Endothelial cell of hepatic sinusoid (primary cell): ENCODE measurements around the gene MRPL24.

ENCODE experiments used
- in situ Hi-C: cut with HindIII; loops from 2 replicates; pipeline ENCODE4 v1.10.0; 2017; ENCODE audit warnings: low sequenced_read_pairs

MRPL24 gene

DNA sequence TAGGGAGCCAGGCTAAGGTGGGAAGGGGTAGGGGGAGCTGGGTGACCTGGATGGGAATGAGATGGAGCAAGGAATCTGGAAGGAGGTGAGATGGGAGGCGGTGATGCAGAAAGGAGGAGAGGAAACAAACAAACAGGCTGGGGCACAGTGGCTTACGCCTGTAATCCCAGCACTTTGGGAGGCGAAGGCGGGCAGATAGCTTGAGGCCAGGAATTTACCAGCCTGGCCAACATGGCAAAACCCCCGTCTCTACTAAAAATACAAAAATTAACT lies 46.3 kb downstream of the MRPL24 start:
- in situ Hi-C loops = loop anchor here (5.0 kb wide), 1 partner anchor 33 kb away; the partner anchor contains the start of genes ISG20L2 and METTL25B

DNA sequence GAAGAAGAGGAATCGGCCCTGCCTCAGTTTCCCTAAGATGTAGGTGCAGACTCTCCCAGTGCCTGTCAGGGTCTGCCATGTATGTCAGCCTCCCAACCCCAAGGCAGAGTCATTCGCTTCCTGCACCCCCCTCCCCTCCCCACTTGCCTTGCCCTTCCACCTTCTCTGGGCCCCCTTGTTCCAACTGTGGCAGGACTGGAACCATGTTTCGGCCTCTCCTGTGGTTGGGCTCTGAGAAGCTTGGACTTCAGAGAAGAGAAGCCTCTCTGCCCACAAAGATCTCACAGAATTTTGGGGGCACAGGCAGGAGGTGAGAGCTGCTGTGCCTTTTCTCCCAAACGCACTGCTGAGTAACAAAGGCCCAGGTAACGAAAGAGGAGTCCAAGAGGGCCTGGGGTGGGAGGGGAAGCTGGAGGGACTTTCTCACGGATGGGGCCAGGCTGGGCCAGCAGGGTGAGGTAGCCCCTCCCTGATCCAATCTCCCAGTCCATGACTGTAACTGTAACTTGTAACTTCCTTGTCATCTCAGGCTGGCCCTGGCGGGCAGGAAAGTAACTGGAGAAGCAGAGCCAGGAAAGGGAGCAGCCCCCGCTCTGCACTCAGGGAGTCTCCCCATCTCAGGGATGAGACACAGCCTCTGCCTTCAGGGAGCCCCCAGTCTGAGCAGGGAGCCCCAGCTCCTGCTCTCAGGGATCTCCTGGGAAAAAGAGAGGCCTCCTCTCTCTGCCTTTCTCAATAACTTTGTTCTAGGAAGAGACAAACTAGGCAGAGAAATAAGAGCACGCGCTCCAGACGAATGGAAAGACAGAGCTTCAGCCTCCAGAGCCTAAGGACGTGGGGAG lies 46.8 kb downstream of the MRPL24 start:
- in situ Hi-C loops = loop anchor here (5.0 kb wide), 1 partner anchor 33 kb away; the partner anchor contains the start of genes ISG20L2 and METTL25B

DNA sequence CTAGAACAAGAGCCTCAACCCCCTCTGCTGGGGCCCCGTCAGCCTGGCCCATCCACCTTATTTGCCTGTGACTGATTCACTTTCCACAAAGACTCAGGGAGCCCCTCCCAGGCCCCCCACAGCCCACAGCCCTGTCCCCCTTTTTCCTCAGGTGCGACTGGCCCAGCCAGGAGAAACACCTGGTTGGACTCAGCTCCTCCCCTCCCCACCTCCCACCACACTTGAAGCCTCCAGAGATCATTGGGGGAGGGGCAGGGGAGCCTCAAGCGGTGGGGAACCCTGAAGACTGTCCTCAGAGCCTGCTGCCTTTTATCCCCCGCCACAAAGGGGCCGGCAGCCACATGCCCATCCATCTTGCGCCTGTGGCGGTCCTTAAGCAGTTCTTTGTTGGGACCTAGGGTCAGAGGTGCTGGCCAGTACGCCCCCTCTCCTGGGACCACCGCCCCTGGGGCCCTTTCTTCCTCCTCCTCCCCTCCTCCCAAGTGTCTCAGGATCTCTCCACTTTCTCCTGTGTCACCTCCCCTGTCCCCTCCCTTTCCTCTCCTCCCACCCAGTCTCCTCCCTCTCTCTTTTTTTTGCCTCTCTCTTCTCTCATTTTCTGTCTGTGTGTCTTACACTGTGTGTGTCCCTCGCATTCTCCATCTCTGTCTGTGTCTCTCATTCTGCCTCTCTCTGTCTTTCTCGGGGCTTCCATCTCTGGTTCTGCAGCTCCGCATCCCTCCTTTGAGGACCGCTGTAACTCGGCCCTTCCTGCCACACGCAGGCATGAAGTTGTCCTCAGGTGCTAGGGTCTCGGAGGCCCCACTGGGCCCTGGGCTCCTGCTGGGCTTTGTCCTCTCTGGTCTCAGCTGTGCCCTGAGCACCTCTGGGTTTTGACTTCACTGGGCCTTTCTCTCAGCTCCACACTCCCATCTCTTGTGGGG lies 47.7 kb downstream of the MRPL24 start:
- in situ Hi-C loops = loop anchor here (5.0 kb wide), 1 partner anchor 34 kb away; the partner anchor contains the start of genes ISG20L2 and METTL25B

DNA sequence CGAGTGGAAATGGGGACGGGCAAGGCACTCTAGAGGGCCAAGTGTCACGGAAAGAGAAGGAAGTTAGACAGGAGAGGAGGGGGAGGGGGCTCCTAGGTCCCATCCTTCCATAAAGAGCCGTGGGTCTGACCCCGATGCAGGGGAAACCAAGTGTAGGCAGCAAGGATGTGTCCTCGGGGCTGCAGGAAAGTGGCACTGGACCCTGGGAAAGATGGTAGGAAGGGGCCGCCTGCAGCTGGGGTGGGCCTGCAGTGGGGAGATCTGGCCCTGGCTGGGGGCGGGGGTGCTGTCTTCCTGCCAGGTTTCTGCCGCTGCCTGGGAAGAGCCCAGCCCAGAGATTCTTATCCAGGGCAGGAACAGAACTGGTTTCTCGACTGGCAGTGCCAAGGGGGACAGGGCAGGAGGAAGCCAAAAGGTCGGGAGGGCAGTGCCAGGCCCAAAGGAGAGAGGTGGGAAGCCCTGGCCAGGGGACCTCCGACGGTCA lies 48.4 kb downstream of the MRPL24 start:
- in situ Hi-C loops = loop anchor here (5.0 kb wide), 1 partner anchor 35 kb away; the partner anchor contains the start of genes ISG20L2 and METTL25B

DNA sequence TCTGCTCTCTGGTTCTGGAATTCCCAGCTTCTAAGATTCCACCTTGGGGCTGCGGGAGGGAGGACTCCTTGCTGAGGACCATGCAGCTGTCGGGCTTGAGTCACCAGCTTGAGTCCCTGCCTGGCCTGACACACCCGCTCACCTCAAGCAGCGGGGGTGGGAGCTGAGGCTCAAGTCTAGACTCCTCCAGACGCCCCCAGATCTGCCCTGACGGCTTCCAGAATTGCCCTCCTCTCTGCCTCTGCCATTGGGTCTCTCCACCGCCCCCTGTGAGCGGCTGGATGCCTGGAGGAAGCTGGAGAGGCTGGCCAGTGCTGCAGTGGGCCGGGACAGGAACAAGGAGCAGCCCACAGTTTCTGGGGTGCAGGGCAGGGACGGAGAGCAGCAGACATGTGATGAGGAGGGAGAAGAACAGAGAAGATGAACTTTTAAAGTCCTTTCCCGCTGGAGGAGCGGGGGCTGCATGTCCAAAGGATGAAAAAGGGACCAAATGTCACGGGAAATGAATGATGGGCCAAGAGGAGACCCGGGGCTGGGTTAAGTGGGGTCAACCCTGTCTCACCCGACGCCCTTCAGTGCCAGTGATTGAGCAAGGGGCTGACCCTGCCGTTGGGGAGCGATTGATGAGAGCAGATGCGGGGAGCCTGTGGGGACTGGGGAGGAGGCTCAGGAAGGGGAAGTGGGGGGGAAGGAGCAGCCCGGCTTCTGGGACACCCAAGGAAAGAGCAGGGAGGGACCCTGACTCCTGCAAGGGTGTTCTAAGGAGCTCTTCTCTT lies 49.0 kb downstream of the MRPL24 start:
- in situ Hi-C loops = loop anchor here (5.0 kb wide), 1 partner anchor 35 kb away; the partner anchor contains the start of genes ISG20L2 and METTL25B

DNA sequence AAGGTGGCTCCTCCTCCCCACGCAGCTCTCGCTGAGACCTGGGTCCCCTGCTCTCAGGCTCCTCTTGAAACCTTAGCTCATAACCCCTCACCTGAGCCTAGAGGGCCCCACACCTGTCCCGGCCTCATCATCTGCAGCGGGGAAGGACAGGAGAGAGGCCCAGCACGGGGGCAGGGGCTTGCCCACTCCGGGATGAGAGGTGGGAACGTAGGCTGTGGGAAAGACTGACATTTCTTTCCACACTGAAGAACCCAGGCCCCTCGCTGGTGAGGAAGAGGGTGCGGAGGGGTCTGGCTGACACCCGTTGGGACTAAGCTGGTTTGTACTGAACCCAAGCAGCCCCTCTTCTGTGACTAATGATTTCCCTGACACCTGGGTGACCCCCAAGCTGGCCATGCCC lies 49.7 kb downstream of the MRPL24 start:
- in situ Hi-C loops = loop anchor here (5.0 kb wide), 1 partner anchor 36 kb away; the partner anchor contains the start of genes ISG20L2 and METTL25B

DNA sequence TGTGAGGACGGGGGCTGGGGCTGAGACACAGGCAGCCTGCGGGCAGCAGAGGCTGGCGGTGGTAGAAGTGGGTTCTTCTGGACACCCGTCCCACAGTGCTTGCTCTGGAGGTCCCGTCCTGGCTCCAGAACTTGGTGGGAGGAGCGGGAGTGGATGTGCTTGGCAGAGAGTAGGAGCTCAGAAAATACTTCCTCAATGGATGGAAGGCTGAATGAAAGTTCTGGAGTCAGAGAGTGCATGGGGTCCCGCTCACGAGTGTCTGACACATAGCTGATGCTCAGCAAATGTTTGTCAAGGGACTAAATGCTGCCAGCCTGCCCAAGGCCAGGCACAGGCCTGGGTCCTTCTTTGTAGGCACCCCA lies 50.2 kb downstream of the MRPL24 start:
- in situ Hi-C loops = loop anchor here (5.0 kb wide), 1 partner anchor 37 kb away; the partner anchor contains the start of genes ISG20L2 and METTL25B

DNA sequence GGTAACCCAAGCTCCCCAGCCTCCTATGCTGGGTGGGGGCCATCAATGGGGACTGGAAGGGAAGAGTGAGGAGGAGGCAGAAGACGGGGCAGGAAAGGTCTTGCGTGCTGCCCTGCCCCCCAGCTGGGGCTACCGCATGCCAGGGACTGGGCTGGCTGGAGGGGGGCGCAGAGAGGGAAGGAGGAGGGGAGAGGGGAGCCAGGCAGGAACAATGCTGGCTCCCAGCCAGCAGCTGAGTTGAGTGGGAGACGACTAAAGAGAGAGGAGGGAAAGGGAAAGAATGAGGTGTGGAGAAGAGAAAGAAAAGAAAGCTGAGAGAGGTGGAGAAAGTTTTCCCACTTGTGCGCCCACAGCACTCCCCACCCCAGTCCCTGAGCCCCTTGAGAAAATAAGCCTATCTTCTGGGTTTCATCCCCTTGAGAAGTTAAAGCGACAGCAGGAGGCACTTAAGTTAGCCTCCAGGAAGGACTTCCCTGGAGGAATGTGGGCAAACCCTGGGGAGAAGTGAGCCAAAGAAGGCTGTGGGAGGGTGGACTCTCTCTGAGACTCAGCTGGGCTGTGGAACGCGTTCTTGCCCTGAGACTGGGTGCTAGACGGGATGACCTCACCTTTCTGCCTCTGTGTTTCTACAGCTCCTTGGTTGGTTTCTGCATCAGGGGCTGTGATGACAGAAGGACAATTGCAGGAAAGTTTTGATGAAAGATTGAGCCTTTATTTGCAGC lies 50.8 kb downstream of the MRPL24 start:
- in situ Hi-C loops = loop anchor here (5.0 kb wide), 1 partner anchor 37 kb away; the partner anchor contains the start of genes ISG20L2 and METTL25B

DNA sequence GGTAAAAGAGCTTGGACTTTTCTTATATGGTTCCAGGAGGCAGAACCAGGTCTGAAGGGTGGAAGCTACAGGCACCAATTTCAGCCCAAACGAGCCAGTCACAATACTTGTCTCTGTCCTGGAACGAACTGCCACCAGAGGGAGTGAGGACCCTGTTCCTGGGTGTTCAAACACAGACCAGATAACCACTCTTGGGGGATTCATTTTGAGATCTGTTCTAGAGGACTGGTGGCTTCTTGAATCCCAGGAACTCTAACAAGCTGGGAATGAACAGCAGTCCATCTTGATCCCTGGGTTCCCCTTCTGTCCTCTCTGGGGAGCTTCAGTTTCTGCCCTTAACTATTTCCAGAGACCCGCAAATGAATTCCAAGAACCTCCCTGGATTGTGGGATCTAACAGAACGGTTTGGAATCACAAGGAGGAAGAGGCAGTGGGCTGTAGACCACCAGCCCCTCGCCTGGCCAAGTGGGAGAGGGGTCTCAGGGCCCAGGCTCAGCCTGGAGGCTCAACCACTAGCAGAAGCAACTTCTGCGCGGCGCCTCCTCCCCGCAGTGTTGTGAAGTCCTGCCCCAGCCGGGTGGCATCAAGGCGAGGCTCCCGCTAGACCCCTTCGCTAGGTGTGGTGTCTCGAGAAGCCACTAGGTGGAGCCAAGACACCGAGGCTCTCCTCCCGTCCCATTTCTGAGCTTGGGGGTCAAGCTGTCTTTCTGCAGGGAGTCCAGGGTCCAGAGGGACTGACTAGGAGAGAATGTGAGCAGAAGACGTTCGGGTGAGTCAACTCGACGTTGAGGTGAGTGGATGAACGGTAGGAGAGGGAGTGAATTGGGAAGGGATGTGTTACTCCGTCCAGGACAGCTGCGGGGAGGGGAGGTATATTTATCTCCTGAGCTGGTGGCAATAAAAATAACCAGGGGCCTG lies 51.6 kb downstream of the MRPL24 start:
- in situ Hi-C loops = no loop called here
